Measurements from ENCODE around the gene RALGAPB.

DNA sequence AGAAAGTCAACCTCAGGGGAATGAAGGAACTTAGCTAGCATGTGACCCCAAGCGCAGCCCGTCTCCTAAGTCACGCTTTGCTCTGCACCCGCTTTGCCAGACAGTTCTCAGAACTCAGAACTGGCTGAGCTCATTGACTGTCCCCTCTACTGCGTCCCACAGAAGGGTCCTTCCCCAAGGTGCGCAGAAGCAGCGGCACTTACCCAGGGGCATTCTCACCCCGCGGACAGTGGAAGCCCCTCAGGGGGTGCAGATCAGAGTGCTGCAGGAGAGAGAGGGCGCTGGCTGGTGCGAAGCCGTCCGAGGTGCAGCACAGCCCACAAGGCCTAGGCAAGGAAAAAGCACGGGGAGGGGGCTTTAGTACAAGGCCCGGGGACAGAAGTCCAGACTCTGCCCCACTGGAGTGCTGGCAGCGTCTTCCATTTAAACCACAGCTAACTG lies 38.3 kb upstream of the RALGAPB start:
- TF ChIP-seq, protein P1, sequence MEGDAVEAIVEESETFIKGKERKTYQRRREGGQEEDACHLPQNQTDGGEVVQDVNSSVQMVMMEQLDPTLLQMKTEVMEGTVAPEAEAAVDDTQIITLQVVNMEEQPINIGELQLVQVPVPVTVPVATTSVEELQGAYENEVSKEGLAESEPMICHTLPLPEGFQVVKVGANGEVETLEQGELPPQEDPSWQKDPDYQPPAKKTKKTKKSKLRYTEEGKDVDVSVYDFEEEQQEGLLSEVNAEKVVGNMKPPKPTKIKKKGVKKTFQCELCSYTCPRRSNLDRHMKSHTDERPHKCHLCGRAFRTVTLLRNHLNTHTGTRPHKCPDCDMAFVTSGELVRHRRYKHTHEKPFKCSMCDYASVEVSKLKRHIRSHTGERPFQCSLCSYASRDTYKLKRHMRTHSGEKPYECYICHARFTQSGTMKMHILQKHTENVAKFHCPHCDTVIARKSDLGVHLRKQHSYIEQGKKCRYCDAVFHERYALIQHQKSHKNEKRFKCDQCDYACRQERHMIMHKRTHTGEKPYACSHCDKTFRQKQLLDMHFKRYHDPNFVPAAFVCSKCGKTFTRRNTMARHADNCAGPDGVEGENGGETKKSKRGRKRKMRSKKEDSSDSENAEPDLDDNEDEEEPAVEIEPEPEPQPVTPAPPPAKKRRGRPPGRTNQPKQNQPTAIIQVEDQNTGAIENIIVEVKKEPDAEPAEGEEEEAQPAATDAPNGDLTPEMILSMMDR (IDR thresholded peaks at IDR 0.05), result no peak
- TF ChIP-seq RAD21 (IDR thresholded peaks at IDR 0.05; ENCODE audit: low read length), result no peak
- TF ChIP-seq YY1 (IDR thresholded peaks at IDR 0.05; ENCODE audit: low read depth), result no peak
- TF ChIP-seq EZH2phosphoT487 (IDR thresholded peaks at IDR 0.05; ENCODE audit: borderline replicate concordance, low read depth), result no peak
- TF ChIP-seq, protein P2, sequence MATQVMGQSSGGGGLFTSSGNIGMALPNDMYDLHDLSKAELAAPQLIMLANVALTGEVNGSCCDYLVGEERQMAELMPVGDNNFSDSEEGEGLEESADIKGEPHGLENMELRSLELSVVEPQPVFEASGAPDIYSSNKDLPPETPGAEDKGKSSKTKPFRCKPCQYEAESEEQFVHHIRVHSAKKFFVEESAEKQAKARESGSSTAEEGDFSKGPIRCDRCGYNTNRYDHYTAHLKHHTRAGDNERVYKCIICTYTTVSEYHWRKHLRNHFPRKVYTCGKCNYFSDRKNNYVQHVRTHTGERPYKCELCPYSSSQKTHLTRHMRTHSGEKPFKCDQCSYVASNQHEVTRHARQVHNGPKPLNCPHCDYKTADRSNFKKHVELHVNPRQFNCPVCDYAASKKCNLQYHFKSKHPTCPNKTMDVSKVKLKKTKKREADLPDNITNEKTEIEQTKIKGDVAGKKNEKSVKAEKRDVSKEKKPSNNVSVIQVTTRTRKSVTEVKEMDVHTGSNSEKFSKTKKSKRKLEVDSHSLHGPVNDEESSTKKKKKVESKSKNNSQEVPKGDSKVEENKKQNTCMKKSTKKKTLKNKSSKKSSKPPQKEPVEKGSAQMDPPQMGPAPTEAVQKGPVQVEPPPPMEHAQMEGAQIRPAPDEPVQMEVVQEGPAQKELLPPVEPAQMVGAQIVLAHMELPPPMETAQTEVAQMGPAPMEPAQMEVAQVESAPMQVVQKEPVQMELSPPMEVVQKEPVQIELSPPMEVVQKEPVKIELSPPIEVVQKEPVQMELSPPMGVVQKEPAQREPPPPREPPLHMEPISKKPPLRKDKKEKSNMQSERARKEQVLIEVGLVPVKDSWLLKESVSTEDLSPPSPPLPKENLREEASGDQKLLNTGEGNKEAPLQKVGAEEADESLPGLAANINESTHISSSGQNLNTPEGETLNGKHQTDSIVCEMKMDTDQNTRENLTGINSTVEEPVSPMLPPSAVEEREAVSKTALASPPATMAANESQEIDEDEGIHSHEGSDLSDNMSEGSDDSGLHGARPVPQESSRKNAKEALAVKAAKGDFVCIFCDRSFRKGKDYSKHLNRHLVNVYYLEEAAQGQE (IDR thresholded peaks at IDR 0.05; ENCODE audit: low read depth, low read length), result no peak
- no peak for TF ChIP-seq JUND (IDR thresholded peaks at IDR 0.05)
- no peak for TF ChIP-seq POLR2AphosphoS5 (IDR thresholded peaks at IDR 0.05; ENCODE audit: low read depth, low read length)
- TF ChIP-seq FOXM1 (IDR thresholded peaks at IDR 0.05; ENCODE audit: low read depth), result no peak
- TF ChIP-seq, protein P3, sequence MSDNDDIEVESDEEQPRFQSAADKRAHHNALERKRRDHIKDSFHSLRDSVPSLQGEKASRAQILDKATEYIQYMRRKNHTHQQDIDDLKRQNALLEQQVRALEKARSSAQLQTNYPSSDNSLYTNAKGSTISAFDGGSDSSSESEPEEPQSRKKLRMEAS (IDR thresholded peaks at IDR 0.05; ENCODE audit: low read depth), result 0 out of 2 replicates have a peak, but pooled peaks have one; percentile 24
- TF ChIP-seq, protein P4, sequence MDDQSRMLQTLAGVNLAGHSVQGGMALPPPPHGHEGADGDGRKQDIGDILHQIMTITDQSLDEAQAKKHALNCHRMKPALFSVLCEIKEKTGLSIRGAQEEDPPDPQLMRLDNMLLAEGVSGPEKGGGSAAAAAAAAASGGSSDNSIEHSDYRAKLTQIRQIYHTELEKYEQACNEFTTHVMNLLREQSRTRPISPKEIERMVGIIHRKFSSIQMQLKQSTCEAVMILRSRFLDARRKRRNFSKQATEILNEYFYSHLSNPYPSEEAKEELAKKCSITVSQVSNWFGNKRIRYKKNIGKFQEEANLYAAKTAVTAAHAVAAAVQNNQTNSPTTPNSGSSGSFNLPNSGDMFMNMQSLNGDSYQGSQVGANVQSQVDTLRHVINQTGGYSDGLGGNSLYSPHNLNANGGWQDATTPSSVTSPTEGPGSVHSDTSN (IDR thresholded peaks at IDR 0.05), result no peak
- 0 out of 2 replicates have a peak, but pooled peaks have one; percentile 50 for TF ChIP-seq MXI1 (IDR thresholded peaks at IDR 0.05; ENCODE audit: low read depth, low read length)
- no peak for TF ChIP-seq MEF2A (IDR thresholded peaks at IDR 0.05; ENCODE audit: borderline replicate concordance, low read depth)
- no peak for TF ChIP-seq EP300 (IDR thresholded peaks at IDR 0.05; ENCODE audit: borderline replicate concordance in 1 of 2, low read depth in 1 of 2, low read length in 1 of 2)

Data from SK-N-SH (cell line).